Skin of body (tissue), 2 donors: Measurements from ENCODE around the gene CCNDBP1. TPM values are rescaled to one million over a fixed set of nuclear protein-coding genes. Genes with fewer than 3 reads are reported as not detected.
"Not testable (repeated sequence)": the region's sequence is repeated elsewhere in the genome, so short reads cannot be mapped to it uniquely, and the experiment has no call there.

Experiments
- DNase-seq: peaks from one replicate; lab custom pipeline; 2025; lab: John Stamatoyannopoulos, UW
- total RNA-seq: library from RNA; depleted of rRNA; stranded (reverse); fragments of >200 nt; gene quantifications from one replicate; pipeline ENCODE4 v1.2.3, GENCODE V29; 2014

CCNDBP1 gene
- total RNA-seq, 1 donor from 2014 or later = 50.4 TPM

- DNase-seq = no peak
Observed at GRCh38 chr15:43214592-43215295, 29.5 kb downstream of the CCNDBP1 start.

- no peak for DNase-seq
Observed at GRCh38 chr15:43215961-43216360, 30.8 kb downstream of the CCNDBP1 start.

GRCh38 chr15:43218908-43219706, 33.9 kb downstream of the CCNDBP1 start:
- no peak for DNase-seq

- DNase-seq = no peak
Observed at GRCh38 chr15:43219929-43220928, 35.0 kb downstream of the CCNDBP1 start.

GRCh38 chr15:43220991-43221403, 35.8 kb downstream of the CCNDBP1 start, which contains the start of gene EPB42:
TSS of gene EPB42 (minus strand) at chr15:43221018. CDS start at chr15:43220825, 193 bp downstream.
- no peak for DNase-seq

- DNase-seq = no peak
Observed at GRCh38 chr15:43221422-43221821, 36.2 kb downstream of the CCNDBP1 start.

- peak; percentile 15 for DNase-seq
Observed at GRCh38 chr15:43225201-43225949, 40.2 kb downstream of the CCNDBP1 start.

GRCh38 chr15:43225950-43226255, 40.7 kb downstream of the CCNDBP1 start:
- not testable (repeated sequence) for DNase-seq

- DNase-seq = no peak
Observed at GRCh38 chr15:43226436-43227305, 41.5 kb downstream of the CCNDBP1 start.

- DNase-seq = no peak
Observed at GRCh38 chr15:43229977-43230376, 44.8 kb downstream of the CCNDBP1 start.

- no peak for DNase-seq
Observed at GRCh38 chr15:43230640-43231115, 45.5 kb downstream of the CCNDBP1 start.

- no peak for DNase-seq
Observed at GRCh38 chr15:43232289-43232874, 47.2 kb downstream of the CCNDBP1 start.

- no peak for DNase-seq
Observed at GRCh38 chr15:43235536-43235935, 50.3 kb downstream of the CCNDBP1 start.

- no peak for DNase-seq
Observed at GRCh38 chr15:43237842-43238470, 52.8 kb downstream of the CCNDBP1 start.

GRCh38 chr15:43238671-43239131, 53.5 kb downstream of the CCNDBP1 start:
- no peak for DNase-seq

GRCh38 chr15:43239732-43240491, 54.7 kb downstream of the CCNDBP1 start:
- no peak for DNase-seq

GRCh38 chr15:43241100-43241499, 55.9 kb downstream of the CCNDBP1 start:
- peak; percentile 76 for DNase-seq

GRCh38 chr15:43242616-43243015, 57.4 kb downstream of the CCNDBP1 start:
- no peak for DNase-seq
